ENCODE data around the gene SPACA9.

Gene SPACA9

GRCh38 chr9:132863096-132863495 lies 15.6 kb upstream of the SPACA9 start:
- DNase-seq (ENCODE audit: low spot score) = no peak
- no peak for TF ChIP-seq CTCF (IDR thresholded peaks at IDR 0.05)
- no peak overlapping the region for H3K27ac ChIP-seq
- H3K4me3 ChIP-seq = no peak overlapping the region

- no peak for TF ChIP-seq CTCF (IDR thresholded peaks at IDR 0.05)
- no peak for DNase-seq (ENCODE audit: low spot score)
- H3K4me3 ChIP-seq = no peak overlapping the region
- H3K27ac ChIP-seq = no peak overlapping the region
These were observed 14.4 kb upstream of the SPACA9 start for GRCh38 chr9:132864277-132864676.

- TF ChIP-seq CTCF (IDR thresholded peaks at IDR 0.05) = no peak
- no peak overlapping the region for H3K4me3 ChIP-seq
- DNase-seq (ENCODE audit: low spot score) = no peak
- no peak overlapping the region for H3K27ac ChIP-seq
These were observed 14.0 kb upstream of the SPACA9 start for GRCh38 chr9:132864691-132865090.

GRCh38 chr9:132866898-132867297 lies 11.8 kb upstream of the SPACA9 start:
- H3K27ac ChIP-seq = no peak overlapping the region
- no peak overlapping the region for H3K4me3 ChIP-seq
- TF ChIP-seq CTCF (IDR thresholded peaks at IDR 0.05) = no peak
- no peak for DNase-seq (ENCODE audit: low spot score)

- Histone ChIP-seq H3K27ac (no peak overlapping the region), H3K4me3 (no peak overlapping the region)
- no peak for TF ChIP-seq CTCF (IDR thresholded peaks at IDR 0.05)
- DNase-seq (ENCODE audit: low spot score) = no peak
These were observed 9.4 kb upstream of the SPACA9 start for GRCh38 chr9:132869266-132869665.

GRCh38 chr9:132873403-132873802 lies 5.3 kb upstream of the SPACA9 start:
- H3K27ac ChIP-seq = no peak overlapping the region
- no peak for TF ChIP-seq CTCF (IDR thresholded peaks at IDR 0.05)
- no peak for DNase-seq (ENCODE audit: low spot score)
- no peak overlapping the region for H3K4me3 ChIP-seq

GRCh38 chr9:132875159-132875558 lies 3.5 kb upstream of the SPACA9 start:
- DNase-seq (ENCODE audit: low spot score) = no peak
- no peak for TF ChIP-seq CTCF (IDR thresholded peaks at IDR 0.05)
- H3K27ac ChIP-seq = no peak overlapping the region
- no peak overlapping the region for H3K4me3 ChIP-seq

Measured in coronary artery (tissue), 2 donors.